K562 (cell line): ENCODE data around the gene BBLN. TPM values are rescaled to one million over a fixed set of nuclear protein-coding genes. Genes with fewer than 3 reads are reported as not detected.

Source experiments
- CHD1 ChIP-seq: fragments of 200-600 bp; sonication (generic); IDR thresholded peaks from one replicate; pipeline ENCODE4 v1.6.1; 2012; ENCODE audit warnings: mild to moderate bottlenecking, moderate library complexity, low read length, inconsistent platforms
- DLX4 ChIP-seq: fragments of 250-450 bp; sonication (Bioruptor Pico); IDR thresholded peaks from 2 replicates; pipeline ENCODE4 v1.6.1; 2021; ENCODE audit warnings: mild to moderate bottlenecking
- E4F1 ChIP-seq: fragments of 250-450 bp; sonication (Bioruptor Pico); IDR thresholded peaks from 2 replicates; pipeline ENCODE4 v1.5.0; 2021; ENCODE audit warnings: mild to moderate bottlenecking, borderline replicate concordance
- ELF4 ChIP-seq: fragments of 450-650 bp; formaldehyde crosslinking; IDR thresholded peaks from 2 replicates; pipeline ENCODE4 v1.4.0; 2022; ENCODE audit warnings: missing genetic modification characterization
- ETV5 ChIP-seq: sonication (generic); formaldehyde crosslinking; IDR thresholded peaks from 2 replicates; pipeline ENCODE4 v1.4.0; 2020; ENCODE audit warnings: low read depth, mild to moderate bottlenecking, missing genetic modification reagents
- ILK ChIP-seq: fragments of 450-650 bp; IDR thresholded peaks from 2 replicates; pipeline ENCODE4 v1.6.1; 2016; ENCODE audit warnings: missing genetic modification characterization, low read depth, mild to moderate bottlenecking, missing compliant biosample characterization, moderate library complexity, borderline replicate concordance
- MAFF ChIP-seq: IDR thresholded peaks from 2 replicates; pipeline ENCODE4 v1.6.1; 2012; ENCODE audit warnings: low read length, improper control_type of control experiment
- NBN ChIP-seq: fragments of 450-650 bp; IDR thresholded peaks from 2 replicates; pipeline ENCODE4 v1.6.1; 2016; ENCODE audit warnings: low read depth, mild to moderate bottlenecking
- PML ChIP-seq: IDR thresholded peaks from 2 replicates; pipeline ENCODE4 v1.6.1; 2012; ENCODE audit warnings: low read length, inconsistent platforms
- RREB1 ChIP-seq: fragments of 250-450 bp; sonication (Bioruptor Pico); IDR thresholded peaks from 2 replicates; pipeline ENCODE4 v1.4.0; 2020
- ZNF140 ChIP-seq: fragments of 250-450 bp; sonication (Bioruptor Pico); IDR thresholded peaks from 2 replicates; pipeline ENCODE4 v1.8.0; 2021; ENCODE audit warnings: moderate library complexity, mild to moderate bottlenecking, inconsistent platforms
- ZNF518B ChIP-seq: fragments of 250-450 bp; sonication (Bioruptor Pico); IDR thresholded peaks from 2 replicates; pipeline ENCODE4 v1.5.0; 2021; ENCODE audit warnings: mild to moderate bottlenecking, moderate library complexity
- ZNF589 ChIP-seq: fragments of 200-800 bp; sonication (Bioruptor generic); IDR thresholded peaks from 2 replicates; pipeline ENCODE4 v1.6.1; 2016; ENCODE audit warnings: low read depth, missing genetic modification characterization, missing compliant biosample characterization
- ZNF778 ChIP-seq: fragments of 450-650 bp; formaldehyde crosslinking; IDR thresholded peaks from 2 replicates; pipeline ENCODE4 v1.4.0; 2020; ENCODE audit warnings: mild to moderate bottlenecking, moderate library complexity
- ZNF780A ChIP-seq: fragments of 250-450 bp; sonication (Bioruptor Pico); IDR thresholded peaks from 2 replicates; pipeline ENCODE4 v1.5.0; 2021; ENCODE audit warnings: mild to moderate bottlenecking
- ZNF785 ChIP-seq: fragments of 250-450 bp; sonication (Bioruptor Pico); IDR thresholded peaks from 2 replicates; pipeline ENCODE4 v1.4.0; 2020; ENCODE audit warnings: mild to moderate bottlenecking
- polyA plus RNA-seq, 8 experiments: library from polyadenylated mRNA; depleted of rRNA in 4 of 8; stranded (reverse) in 5 of 8; unstranded in 3 of 8; fragments of >200 nt; fragmentation: Nextera tagmentation in 2 of 8; fragmentation: Illumina TruSeq in 1 of 8; extraction: Ambion mirVana in 2 of 8; extraction: Trizol in 1 of 8; gene quantifications; 2 replicates each; pipeline versions ENCODE4 v1.2.1 to v1.2.3, GENCODE V29; 2011 to 2014; ENCODE audit warnings: inconsistent platforms in 1 of 8, missing spikeins in 1 of 8
- total RNA-seq, 7 experiments: library from RNA; depleted of rRNA in 6 of 7; stranded (reverse); fragments of >200 nt in 6 of 7; fragmentation: Illumina TruSeq in 2 of 7; extraction: Trizol in 2 of 7; gene quantifications; 2 replicates each; pipeline versions ENCODE4 v1.2.1 to v1.2.3, GENCODE V29; 2011 to 2021; ENCODE audit warnings: low replicate concordance in 1 of 7

Gene BBLN
- total and polyA plus RNA-seq, 9 of the 15 experiments (the other 6 are each of a cell fraction or from before 2014, with no cell fraction given): 4.2 to 331 (median 87.1) TPM

- TF ChIP-seq E4F1 (no peak; the same call in 1 of the 2 replicates), ZNF589 (CRISPR knock-in tag) (no peak), ETV5 (CRISPR knock-in tag) (no peak), CHD1 (peak; percentile 96), PML (no peak; the same call in 1 of the 2 replicates), ZNF518B (CRISPR knock-in tag) (no peak), NBN (no peak), ILK (tag) (no peak), RREB1 (CRISPR knock-in tag) (no peak; the same call in none of the 2 replicates), MAFF (no peak), ZNF785 (no peak), ZNF140 (CRISPR knock-in tag) (no peak), DLX4 (no peak), ZNF778 (CRISPR knock-in tag) (no peak), ZNF780A (no peak), ELF4 (CRISPR knock-in tag) (0 out of 2 replicates have a peak, but pooled peaks have one; percentile 14)
Observed at GRCh38 chr9:128203024-128203706, 43.1 kb downstream of the BBLN start, which contains the start of gene DNM1 (continued).
